A549 treated with ZK216348 at 1 μM for 4 hours (cell line): ENCODE results near the gene VPS52. TPM values are rescaled to one million over a fixed set of nuclear protein-coding genes. Genes with fewer than 3 reads are reported as not detected.

ENCODE experiments used
- total RNA-seq: library from RNA; stranded (reverse); fragments of 200-300 nt; extraction: Qiagen RNA extraction; gene quantifications from 5 replicates; pipeline ENCODE4 v1.2.3, GENCODE V29; 2022; ENCODE audit warnings: low read depth

Gene VPS52
- 17.5 to 19.4 TPM (median 18.5 TPM) in 5 replicates for total RNA-seq

GRCh38 chr6:33271468-33272274, at the start of gene VPS52, which contains the start of gene RPS18:
TSS of gene VPS52 (minus strand) at chr6:33271876. CDS start at chr6:33271675, 201 bp downstream.
TSS of gene RPS18 (plus strand) at chr6:33272075. CDS start at chr6:33272120, 45 bp downstream.

GRCh38 chr6:33317669-33318425, 46.2 kb upstream of the VPS52 start, which contains the start of gene ZBTB22:
TSS of gene ZBTB22 (minus strand) at chr6:33317744. CDS start at chr6:33316916, 828 bp downstream.

GRCh38 chr6:33313709-33314514, 42.2 kb upstream of the VPS52 start, which contains the start of gene TAPBP:
TSS of gene TAPBP (minus strand) at chr6:33314078. CDS start at chr6:33314041, 37 bp downstream.

GRCh38 chr6:33298773-33299236, 27.1 kb upstream of the VPS52 start, which contains the start of gene RGL2:
TSS of gene RGL2 (minus strand) at chr6:33298942. CDS start at chr6:33298610, 332 bp downstream.

GRCh38 chr6:33288921-33289783, 17.5 kb upstream of the VPS52 start, which contains the start of the genes PFDN6 and WDR46:
TSS of gene PFDN6 (plus strand) at chr6:33289601. CDS start at chr6:33289857, 256 bp downstream.
TSS of gene WDR46 (minus strand) at chr6:33289239. CDS start at chr6:33289170, 69 bp downstream.

GRCh38 chr6:33276864-33277662, 5.4 kb upstream of the VPS52 start, which contains the start of gene B3GALT4:
TSS of gene B3GALT4 (plus strand) at chr6:33277123. CDS start at chr6:33277420, 297 bp downstream.

GRCh38 chr6:33208091-33208967, 63.3 kb downstream of the VPS52 start, which contains the start of gene RING1:
TSS of gene RING1 (plus strand) at chr6:33208500. CDS start at chr6:33208823, 323 bp downstream.

GRCh38 chr6:33204415-33205190, 67.1 kb downstream of the VPS52 start, which contains the start of gene HSD17B8:
TSS of gene HSD17B8 (plus strand) at chr6:33204655. CDS start at chr6:33204669, 14 bp downstream.

Other genes with a start within 250 kb of the VPS52 start
- gene HLA-DPA1, start 198.2 kb downstream of the VPS52 start, total RNA-seq: 0.05 TPM in 1 of 5 replicates, not detected in the others
- not detected in 5 replicates for gene HLA-DPB1, start 195.9 kb downstream of the VPS52 start, total RNA-seq
- 0.71 to 1.5 TPM (median 0.79 TPM) in 5 replicates for gene COL11A2, start 79.4 kb downstream of the VPS52 start, total RNA-seq
- 14.6 to 23.6 TPM (median 21.7 TPM) in 5 replicates for gene RXRB, start 71.2 kb downstream of the VPS52 start, total RNA-seq
- gene SLC39A7, start 71.0 kb downstream of the VPS52 start, total RNA-seq: 99.1 to 115 TPM (median 112 TPM) in 5 replicates
- 9.7 to 16.5 TPM (median 14.8 TPM) in 5 replicates for gene HSD17B8, start 67.2 kb downstream of the VPS52 start, total RNA-seq
- 19.0 to 27.0 TPM (median 24.7 TPM) in 5 replicates for gene RING1, start 63.4 kb downstream of the VPS52 start, total RNA-seq
- 2,468 to 2,870 TPM (median 2,583 TPM) in 5 replicates for gene RPS18, start 199 bp upstream of the VPS52 start, total RNA-seq
- gene B3GALT4, start 5.2 kb upstream of the VPS52 start, total RNA-seq: 0.47 to 1.1 TPM (median 0.66 TPM) in 5 replicates
- gene WDR46, start 17.4 kb upstream of the VPS52 start, total RNA-seq: 51.7 to 59.6 TPM (median 56.5 TPM) in 5 replicates
- gene PFDN6, start 17.7 kb upstream of the VPS52 start, total RNA-seq: 95.5 to 148 TPM (median 103 TPM) in 5 replicates
- 9.4 to 15.3 TPM (median 14.0 TPM) in 5 replicates for gene RGL2, start 27.1 kb upstream of the VPS52 start, total RNA-seq
- gene TAPBP, start 42.2 kb upstream of the VPS52 start, total RNA-seq: 30.8 to 42.7 TPM (median 36.7 TPM) in 5 replicates
- gene ZBTB22, start 45.9 kb upstream of the VPS52 start, total RNA-seq: 2.1 to 5.4 TPM (median 4.1 TPM) in 5 replicates
- 38.1 to 39.7 TPM (median 38.5 TPM) in 5 replicates for gene DAXX, start 51.1 kb upstream of the VPS52 start, total RNA-seq
- 33.8 to 49.0 TPM (median 44.2 TPM) in 5 replicates for gene KIFC1, start 119.9 kb upstream of the VPS52 start, total RNA-seq
- gene PHF1, start 139.1 kb upstream of the VPS52 start, total RNA-seq: 10.0 to 20.7 TPM (median 17.9 TPM) in 5 replicates
- 139 to 237 TPM (median 202 TPM) in 5 replicates for gene CUTA, start 146.2 kb upstream of the VPS52 start, total RNA-seq
- 3.7 to 9.2 TPM (median 5.1 TPM) in 5 replicates for gene SYNGAP1, start 148.2 kb upstream of the VPS52 start, total RNA-seq
- 10.2 to 12.0 TPM (median 11.1 TPM) in 5 replicates for gene ZBTB9, start 182.7 kb upstream of the VPS52 start, total RNA-seq